Measurements from ENCODE around the gene ZNF688. TPM values are rescaled to one million over a fixed set of nuclear protein-coding genes. Genes with fewer than 3 reads are reported as not detected.
A peak's percentile ranks its signal among the peaks of the same experiment; 100 is the strongest.

Gene ZNF688
- polyA plus RNA-seq, 1 donor: 13.6 TPM

DNA sequence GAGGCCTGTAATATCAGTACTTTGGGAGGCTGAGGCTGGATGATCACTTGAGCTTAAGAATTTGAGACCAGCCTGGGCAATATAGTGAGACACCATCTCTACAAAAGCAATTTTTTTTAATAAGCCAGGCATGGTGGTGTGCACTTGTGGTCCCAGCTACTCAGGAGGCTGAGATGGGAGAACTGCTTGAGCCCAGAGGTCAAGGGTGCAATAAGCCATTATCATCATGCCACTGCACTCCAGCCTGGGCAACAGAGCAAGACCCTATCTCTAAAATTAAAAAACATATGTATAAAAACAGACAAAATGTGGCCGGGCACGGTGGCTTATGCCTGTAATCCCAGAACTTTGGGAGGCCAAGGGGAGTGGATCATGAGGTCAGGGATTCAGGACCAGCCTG, 17.1 kb upstream of the ZNF688 start:
- DNase-seq: no peak

- peak; percentile 99 for DNase-seq
These were observed 14.1 kb upstream of the ZNF688 start, which contains the start of gene ZNF785 for GRCh38 chr16:30585400-30586191. TSS of gene ZNF785 (minus strand) at chr16:30585697. CDS start at chr16:30585611, 86 bp downstream.

GRCh38 chr16:30585022-30585399, 13.5 kb upstream of the ZNF688 start:
- DNase-seq: no peak

GRCh38 chr16:30582611-30583340, 11.3 kb upstream of the ZNF688 start:
- DNase-seq: no peak

GRCh38 chr16:30581457-30581856, 9.9 kb upstream of the ZNF688 start:
- DNase-seq: no peak

DNA sequence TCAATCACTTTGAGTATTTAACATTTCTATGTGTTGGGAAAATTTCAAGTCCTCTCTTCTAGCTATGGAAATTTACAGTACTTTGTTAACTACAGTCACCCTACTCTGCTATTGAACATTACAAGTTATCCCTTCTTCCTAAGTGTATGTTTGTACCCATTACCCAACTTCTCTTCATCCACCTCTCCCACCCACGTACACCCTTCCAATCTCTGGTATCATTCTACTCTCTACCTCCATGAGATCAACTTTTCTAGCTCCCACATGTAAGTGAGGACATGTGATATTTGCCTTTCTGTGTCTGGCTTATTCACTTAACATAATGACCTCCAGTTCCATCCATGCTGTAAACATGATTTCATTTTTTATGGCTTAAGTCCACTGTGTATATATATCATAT, 3.2 kb upstream of the ZNF688 start:
- DNase-seq: no peak

GRCh38 chr16:30570636-30571444, 674 bp downstream of the ZNF688 start:
- DNase-seq: peak; percentile 44

GRCh38 chr16:30569746-30570635, 1.5 kb downstream of the ZNF688 start:
- peak; percentile 45 for DNase-seq

DNA sequence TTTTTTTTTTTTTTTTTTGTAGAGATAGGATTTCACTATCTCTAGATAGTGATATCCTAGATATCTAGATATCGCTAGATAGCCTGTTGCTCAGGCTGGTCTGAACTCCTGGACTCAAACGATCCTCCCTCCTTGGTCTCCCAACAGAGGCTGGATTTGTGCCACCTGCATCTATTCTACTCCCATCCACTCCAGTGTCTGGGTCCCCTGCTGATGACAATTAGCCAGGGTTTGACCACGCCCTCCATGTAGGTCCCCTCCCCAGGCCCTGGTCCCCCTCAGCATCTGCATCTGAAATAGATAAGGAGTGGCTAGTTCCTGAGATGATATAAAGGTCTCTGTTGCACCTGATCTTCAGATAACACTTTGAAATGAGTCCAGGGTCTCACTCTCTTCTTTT, 2.2 kb downstream of the ZNF688 start:
- DNase-seq: no peak

- no peak for DNase-seq
These were observed 3.4 kb downstream of the ZNF688 start for GRCh38 chr16:30567991-30568638.

DNA sequence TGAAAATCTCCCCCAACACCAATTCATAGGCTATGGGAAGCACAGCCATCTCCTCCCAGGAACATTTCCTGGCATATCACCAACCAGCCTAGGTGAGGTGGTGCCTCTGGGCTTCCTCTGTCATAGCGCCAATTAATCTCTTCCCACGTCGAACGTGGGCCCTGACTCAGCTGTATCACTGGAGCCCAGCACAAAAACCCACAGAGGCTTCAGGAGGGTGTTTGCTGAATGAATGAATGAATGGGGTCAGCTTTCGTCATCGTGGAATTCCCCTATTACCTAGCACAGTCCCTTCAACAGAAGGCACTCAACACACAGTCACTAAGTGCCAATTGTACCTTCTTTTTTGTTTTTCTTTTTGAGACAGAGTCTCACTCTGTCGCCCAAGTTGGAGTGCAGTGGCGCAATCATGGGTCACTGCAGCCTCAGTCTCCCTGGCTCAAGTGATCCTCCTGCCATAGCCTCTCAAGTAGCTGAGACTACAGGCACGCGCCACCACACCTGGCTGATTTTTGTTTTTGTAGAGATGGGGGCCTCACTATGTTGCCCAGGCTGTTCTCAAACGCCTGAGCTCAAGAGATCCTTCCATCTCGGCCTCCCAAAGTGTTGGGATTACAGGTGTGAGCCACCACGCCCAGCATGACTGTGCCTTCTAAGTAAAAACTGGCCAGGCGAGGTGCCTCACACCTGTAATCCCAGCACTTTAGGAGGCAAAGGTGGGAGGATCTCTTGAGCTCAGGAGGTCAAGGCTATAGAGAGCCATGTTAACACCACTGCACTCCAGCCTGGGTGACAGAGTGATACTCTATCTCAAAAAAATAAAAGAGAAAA, 4.1 kb downstream of the ZNF688 start:
- no peak for DNase-seq

GRCh38 chr16:30566531-30566930, 5.0 kb downstream of the ZNF688 start:
- no peak for DNase-seq

GRCh38 chr16:30565984-30566383, 5.5 kb downstream of the ZNF688 start:
- no peak for DNase-seq

- DNase-seq: no peak
These were observed 6.0 kb downstream of the ZNF688 start for GRCh38 chr16:30565526-30565925.

- DNase-seq: no peak
These were observed 9.5 kb downstream of the ZNF688 start for GRCh38 chr16:30562021-30562420.

DNA sequence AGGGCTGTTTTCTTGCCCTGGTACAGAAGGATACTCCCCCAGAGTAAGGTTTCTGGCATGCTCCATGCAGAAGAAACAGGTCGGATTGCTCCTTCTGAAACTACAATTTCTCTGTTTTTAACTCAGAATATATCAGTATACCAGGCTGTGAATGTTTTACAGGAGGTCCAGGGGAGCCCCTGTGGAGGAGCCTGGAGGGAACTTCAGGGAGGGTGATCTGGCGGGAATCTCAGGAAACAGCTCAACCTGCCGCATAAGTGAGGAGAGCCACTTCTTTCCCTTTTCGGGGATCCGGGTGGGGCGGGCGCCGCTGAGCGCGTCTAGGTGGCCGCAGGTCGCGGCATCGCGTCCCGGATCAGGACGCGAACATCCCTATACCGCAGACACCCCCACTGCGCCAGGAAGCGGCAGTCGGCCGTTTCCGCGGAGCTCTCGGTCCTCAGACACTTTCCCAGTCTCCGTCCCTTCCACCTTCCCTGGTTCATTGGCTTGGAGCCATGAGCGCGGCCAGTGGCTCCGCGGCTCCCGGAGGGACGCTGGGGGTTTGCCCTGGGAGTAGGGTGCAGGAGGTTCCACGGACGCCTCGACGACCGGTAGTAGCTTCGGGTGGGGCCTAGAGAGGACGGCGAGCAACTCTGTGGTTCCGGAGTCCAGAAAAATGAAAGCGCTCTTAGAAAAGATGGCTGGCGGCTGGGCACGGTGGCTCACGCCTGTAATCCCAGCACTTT, 10.3 kb downstream of the ZNF688 start:
- DNase-seq: no peak

DNA sequence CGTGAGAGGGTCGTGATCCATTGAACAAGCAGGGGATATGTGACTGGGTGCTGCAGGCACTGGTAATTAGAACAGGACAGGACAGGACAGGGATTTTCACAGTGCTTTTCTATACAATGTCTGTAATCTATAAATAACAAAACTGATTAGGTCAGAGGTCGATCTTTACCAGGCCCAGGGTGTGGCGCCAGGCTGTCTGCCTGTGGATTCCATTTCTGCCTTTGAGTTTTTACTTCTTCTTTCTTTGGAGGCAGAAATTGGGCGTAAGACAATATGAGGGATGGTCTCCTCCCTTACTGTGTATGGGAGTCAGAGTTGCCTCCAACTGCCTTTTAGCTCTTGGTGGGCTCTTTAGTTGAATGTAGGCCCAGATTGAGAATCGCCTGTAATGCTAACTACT, 11.8 kb downstream of the ZNF688 start:
- no peak for DNase-seq

DNA sequence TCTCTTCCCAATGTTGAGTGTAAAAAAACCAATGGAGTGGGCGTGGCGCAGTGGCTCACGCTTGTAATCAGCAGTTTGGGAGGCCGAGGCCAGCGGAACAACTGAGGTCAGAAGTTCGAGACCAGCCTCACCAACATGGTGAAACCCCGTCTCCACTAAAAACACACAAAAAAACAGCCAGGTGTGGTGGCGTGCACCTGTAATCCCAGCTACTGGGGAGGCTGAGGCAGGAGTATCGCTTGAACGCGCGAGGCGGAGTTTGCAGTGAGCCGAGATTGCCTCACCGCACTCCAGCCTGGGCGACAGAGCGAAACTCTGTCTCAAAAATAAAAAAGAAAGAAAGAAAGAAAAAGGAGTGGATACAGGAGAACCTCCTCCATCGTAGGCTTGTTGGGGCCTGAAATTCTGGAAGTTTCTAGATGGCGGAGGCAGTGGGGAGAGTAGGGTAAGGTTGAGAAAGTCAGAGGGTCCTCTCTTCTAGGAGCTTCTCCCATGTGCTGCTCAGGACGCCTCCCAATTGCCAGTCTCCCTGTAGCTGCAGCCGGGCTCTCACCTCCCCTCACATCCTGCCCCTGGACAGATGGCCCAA, 12.6 kb downstream of the ZNF688 start:
- no peak for DNase-seq
